AG09319 (cell line): ENCODE measurements around the gene TMA16.

Experiments used
- DNase-seq: peaks from one replicate; pipeline ENCODE4 v3.0.0-alpha.2; 2010; ENCODE audit warnings: low read depth; ENCODE audit errors: extremely low read depth
- TF ChIP-seq, protein P1 (sequence below): IDR thresholded peaks from 2 replicates; pipeline ENCODE4 v1.5.1; 2011; ENCODE audit warnings: low read depth, mild to moderate bottlenecking, inconsistent platforms, low read length, moderate library complexity

TMA16 gene

DNA sequence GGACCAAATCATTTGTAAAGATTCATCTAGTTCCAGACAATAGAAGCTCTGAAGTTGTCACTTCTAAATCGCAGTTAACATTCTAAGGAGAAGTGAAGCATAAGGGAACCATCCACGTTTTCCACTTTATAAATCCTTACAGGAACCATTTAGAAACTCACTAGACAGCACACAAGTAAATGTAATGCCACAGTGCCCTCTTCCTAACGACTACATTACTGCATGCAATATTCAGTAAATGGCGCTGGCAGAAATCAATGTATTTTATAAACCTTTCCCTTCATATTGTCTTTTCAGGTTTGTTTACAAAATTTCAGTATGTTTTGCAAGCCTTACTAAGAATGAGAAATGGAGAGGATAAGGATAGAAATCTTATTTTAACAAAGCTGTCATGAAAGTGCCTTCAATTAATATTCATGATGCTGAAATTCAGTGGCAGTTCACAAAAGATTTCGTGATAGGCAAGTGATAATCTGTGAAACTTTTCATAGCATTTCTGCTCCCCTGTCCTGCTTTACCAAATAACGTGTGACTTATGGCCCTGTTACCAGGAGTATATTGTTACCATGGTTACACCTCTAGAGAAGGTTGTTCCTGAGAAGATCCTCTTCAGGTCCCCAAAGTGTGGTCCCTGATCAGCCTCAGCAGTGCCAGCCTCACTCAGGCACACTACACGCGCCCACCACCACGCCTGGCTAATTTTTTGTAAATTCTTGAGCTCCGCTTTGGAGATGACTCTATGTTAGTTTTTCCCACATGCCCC, 54.2 kb downstream of the TMA16 start:
- TF ChIP-seq, protein P1, sequence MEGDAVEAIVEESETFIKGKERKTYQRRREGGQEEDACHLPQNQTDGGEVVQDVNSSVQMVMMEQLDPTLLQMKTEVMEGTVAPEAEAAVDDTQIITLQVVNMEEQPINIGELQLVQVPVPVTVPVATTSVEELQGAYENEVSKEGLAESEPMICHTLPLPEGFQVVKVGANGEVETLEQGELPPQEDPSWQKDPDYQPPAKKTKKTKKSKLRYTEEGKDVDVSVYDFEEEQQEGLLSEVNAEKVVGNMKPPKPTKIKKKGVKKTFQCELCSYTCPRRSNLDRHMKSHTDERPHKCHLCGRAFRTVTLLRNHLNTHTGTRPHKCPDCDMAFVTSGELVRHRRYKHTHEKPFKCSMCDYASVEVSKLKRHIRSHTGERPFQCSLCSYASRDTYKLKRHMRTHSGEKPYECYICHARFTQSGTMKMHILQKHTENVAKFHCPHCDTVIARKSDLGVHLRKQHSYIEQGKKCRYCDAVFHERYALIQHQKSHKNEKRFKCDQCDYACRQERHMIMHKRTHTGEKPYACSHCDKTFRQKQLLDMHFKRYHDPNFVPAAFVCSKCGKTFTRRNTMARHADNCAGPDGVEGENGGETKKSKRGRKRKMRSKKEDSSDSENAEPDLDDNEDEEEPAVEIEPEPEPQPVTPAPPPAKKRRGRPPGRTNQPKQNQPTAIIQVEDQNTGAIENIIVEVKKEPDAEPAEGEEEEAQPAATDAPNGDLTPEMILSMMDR: peak; percentile 66

GRCh38 chr4:163550869-163551267, 56.4 kb downstream of the TMA16 start:
- TF ChIP-seq, protein P1: no peak

More for the DNA sequence above, 54.2 kb downstream of the TMA16 start:
- DNase-seq: peak; percentile 29

DNA sequence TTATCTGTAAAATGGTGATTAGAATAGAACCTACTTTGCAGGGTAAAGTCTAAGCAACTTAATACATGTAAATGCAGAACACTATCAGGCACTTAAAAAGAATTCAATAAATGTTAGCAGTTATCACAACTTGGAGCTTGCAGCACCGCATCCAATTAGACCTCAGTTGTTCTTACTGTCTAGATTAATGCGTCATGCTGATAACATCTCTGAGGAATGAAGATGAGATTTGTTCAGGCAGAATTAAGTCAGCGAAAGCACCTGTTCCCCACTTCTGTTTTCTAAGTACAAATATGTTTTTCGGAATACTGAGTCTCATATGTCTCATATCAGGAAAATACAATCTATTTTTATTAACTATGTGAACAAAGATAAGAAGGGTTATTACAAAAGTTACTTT, 58.7 kb downstream of the TMA16 start:
- no peak for DNase-seq
- TF ChIP-seq, protein P1: no peak

More at GRCh38 chr4:163550869-163551267, 56.4 kb downstream of the TMA16 start:
- no peak for DNase-seq

DNA sequence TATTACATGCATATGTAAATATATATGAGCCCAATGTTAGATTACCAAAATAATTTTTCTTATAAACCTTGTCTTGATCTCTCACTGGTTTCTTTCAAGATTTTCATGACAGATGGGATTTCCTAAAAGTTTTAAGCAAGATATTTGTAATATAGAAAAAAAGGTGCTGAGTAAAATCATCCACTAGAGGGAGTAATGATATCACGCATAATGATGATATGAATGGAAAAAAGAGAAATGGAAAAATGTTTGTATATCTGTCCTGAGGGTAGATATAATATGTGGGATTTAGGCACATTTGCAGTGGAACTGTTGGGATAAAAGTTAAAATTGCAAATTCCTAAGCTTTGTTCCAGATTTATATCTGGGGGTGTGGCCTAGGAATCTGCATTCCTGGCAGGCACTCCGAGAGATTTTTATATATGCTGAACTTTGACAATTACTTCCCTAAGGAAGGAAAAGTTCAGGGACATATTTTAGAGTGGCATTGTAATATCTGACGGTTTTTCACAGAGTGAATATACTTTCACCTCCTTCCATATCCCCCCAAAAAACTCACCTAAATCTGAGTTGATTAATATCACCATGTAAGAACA, 60.5 kb downstream of the TMA16 start:
- DNase-seq: no peak
- TF ChIP-seq, protein P1: peak; percentile 68

DNA sequence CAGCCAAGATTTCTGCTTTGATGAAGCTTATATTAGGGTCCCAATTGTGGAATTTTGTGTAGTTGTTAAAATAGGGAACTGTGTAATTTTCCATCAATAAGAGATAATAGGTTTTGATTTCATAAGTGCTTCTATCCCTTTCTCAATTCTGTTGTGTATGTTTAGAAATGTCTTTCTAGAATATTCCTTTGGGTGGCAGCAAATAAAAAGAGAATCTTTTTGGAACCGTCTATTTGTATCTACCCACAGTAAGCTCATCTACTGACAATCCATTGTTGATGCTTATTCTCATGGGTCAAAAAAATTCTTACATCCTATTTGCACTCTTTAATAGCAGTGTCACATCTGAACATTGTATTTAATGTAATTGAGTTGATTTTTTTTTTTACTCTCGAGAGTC, 61.7 kb downstream of the TMA16 start:
- DNase-seq: no peak
- TF ChIP-seq, protein P1: no peak

DNA sequence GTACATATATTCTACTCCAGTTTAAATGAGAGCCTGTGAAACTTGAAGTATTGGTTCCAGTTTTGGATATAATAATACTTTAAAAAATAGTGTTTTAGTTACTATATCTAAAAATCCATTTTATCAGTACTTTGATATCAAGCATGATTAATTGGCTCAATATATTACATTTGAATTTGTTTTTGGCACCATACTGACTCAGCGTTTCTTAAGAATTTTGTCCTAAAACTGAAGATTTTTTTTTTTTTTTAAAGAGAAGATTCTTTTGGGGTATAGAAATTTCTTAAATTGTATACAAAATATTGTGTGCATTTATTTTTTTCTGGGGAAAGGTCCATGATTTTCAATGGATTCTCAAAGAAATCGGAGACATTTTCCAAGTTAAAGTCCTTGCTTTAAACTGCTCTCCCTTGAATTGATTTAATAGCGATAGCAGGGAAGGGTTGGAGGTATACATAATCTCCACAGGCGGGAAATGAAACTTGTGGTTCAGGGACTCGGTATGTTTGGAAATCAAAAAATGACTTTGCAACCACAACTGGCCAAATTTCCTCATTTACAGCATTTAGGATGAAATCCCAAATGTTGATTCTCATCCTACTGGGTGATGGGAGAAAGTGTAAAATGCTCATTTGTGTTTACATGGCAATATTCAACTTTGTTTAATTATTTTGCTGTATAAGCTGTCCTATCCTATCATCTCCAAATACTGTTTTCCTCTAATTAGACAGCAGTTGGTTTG, 62.3 kb downstream of the TMA16 start:
- TF ChIP-seq, protein P1: no peak
- no peak for DNase-seq
